GM18861 (cell line): ENCODE data around the gene B3GAT1.

Experiments used
- ATAC-seq: cut with Tn5 transposase; IDR thresholded peaks from one replicate; pipeline ENCODE4 v1.9.1; 2021; ENCODE audit not compliant: unreplicated experiment

B3GAT1 gene

DNA sequence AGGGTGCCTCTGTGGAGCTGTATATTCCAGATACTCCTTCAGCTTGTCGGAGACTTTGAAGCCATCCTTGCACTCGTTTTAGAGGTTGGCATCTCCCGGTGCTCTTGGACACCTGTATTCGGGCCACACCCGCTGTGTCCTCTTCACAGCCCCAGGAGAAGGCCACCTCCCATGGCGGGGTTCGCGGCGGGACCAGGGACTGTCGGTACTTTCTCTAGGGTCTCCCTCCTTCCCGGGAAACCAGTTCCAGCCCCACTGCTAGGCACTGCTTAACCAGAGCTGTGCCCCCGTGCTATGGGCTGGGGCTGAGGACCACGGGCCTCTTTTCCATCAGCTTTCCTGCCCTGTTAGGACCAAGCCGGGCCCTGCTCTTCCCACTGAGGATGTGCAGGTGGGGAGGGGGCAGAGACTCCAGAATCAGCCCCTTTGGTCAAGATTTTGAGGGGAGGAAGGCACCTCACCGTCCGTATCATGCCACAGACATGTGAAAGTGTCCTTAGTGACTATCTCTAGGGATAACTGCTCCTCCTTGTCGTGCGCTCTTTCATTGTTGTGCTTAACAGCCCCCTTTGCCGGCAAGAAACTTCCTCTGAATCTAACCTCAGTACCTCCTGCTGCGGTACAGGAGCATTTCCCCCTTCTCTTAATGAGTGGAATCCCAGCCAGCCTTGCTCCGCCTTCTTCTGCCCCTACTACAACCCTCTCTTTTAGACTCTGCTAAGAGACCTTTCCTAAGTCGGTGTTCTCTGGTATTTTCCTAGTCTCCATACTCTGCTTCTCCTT is 1.2 kb upstream of the B3GAT1 start:
- ATAC-seq: no peak

DNA sequence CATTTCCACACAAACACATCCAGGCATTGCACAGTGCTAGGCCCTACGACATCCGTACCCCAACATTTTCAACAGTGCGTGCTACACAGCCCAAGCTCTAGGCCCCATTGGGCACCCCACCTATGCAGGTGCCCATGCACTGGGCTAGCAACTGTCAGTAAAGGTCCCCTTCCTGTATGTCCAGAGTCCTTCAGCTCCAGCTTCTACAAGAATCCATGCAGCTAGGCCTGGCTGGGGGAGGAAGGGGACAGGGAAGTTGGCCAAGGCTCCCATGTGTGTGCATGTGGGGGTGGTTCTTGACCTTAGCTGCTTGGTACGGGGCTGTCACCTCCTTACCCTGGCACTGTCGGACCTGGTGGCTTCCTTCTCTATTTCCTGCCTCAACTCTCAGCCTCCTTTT is 1.3 kb downstream of the B3GAT1 start:
- ATAC-seq: no peak

- no peak for ATAC-seq
Measured at GRCh38 chr11:134409552-134410429, 2.3 kb downstream of the B3GAT1 start.

- ATAC-seq: no peak
Measured at GRCh38 chr11:134407923-134408322, 4.1 kb downstream of the B3GAT1 start.

DNA sequence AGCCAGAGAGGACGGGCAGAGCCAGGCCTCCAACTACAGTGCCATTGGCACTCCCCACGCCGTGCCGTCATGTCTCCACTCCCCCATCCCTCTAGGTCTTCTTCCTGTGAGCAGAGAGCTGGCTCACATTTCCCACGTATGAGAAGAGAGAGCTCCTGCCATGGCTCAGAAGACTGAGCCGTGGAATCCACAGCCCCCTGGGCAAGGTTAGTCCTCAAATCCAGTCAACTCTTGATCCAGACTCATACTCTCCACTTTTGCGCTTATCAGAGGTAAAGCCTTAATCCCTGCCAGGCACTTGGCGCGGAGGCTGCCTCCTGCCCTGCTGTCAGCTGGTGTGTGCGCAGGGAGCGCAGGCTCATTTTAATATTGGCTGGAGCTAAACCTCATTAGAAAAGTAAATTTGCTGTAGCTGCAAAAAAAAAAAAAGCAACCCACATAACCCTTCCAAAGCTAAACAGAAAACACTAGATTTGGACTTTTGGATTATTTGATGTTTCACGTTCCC is 4.7 kb downstream of the B3GAT1 start:
- ATAC-seq: no peak

- ATAC-seq: no peak
Measured at GRCh38 chr11:134406264-134407185, 5.5 kb downstream of the B3GAT1 start.

DNA sequence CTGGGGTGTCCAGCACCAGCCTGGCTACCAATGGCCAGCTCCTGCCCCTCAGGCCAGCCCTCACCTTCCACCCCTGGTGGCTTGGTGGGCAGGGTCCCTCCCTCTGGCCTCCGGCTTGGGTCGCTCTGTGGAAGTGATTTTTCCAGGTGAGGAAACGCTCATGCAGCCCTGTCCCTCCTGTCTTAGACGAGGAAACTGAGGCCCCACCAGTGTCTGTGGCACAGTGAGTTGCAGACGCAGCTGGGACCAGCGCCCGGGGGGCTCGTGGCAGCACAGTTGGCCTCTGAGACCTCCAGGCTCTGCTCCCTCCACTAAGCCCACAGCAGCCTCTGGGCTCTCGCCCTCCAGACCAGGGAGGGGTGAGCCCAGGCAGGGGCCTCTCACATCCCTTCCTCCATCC is 6.2 kb downstream of the B3GAT1 start:
- ATAC-seq: no peak

- no peak for ATAC-seq
Measured at GRCh38 chr11:134405436-134405835, 6.6 kb downstream of the B3GAT1 start.

- ATAC-seq: no peak
Measured at GRCh38 chr11:134404575-134405341, 7.3 kb downstream of the B3GAT1 start.

DNA sequence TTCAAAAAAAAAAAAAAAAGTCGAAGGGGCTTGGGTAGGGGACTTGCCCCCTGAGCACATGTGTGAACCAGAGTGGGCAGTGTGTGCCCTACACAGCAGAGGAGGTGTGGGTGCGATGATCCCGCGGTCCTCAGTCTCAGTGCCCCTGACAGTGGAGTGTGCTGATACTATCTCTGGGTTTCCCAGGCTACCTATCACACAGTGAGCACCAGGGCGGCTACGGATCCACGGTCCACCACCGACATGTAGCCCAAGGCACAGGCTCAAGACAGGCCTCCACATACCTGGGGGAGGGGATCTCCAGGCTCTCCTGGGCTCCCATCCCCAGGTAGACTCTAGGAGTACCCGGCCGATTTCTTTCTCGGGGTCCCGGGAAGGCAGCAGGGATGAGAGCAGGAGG is 9.1 kb downstream of the B3GAT1 start:
- no peak for ATAC-seq

GRCh38 chr11:134401825-134402809 is 9.9 kb downstream of the B3GAT1 start:
- no peak for ATAC-seq

- ATAC-seq: no peak
Measured at GRCh38 chr11:134399996-134400395, 12.0 kb downstream of the B3GAT1 start.

DNA sequence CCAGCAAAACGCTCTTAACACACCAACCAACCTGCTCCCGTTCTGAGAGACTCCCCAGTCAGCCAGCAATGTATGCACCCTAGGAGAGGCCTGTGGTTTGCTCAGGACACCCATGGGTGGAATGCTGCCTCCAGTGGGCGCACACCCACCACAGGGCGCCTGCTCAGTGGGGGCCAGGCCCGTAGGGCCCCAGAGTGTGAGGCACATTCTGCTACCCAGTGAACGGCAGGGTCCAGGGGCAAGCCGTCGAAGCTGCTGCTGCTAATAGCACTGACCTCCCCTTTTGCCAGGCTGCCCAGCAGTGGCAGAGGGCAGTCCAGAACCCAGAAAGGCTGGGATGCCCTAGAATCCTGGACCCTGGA is 12.8 kb downstream of the B3GAT1 start:
- ATAC-seq: no peak

DNA sequence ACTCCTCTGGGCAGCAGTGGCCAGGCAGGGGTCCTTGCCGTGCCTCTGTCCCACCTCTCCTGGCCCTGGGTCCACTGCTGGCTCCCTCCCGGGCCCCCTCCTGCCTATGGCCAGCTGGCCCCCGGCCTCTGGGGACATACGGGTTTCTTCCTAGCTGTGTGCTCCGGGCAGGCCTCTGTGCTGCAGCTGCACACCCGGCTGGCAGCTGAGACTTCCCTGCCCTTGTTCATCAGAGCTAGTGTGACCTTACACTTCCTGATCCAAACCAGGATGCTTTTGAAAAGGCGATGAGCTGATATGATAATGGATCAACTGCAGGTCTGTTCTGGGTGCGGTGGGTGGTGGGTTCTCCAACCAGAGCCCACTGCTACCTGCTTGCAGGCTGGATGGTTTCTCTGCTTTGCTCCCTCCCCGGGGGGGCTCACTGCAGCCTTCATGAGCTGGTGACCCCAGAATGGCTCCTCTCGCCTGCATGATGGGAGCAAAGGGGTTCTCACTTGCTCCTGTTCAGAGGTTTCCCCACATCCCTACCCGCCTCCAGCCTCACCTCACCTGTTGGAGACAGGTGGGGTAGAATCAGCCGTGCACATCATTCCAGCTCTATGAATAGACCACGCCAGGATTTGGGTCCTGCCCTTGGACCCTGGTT is 13.3 kb downstream of the B3GAT1 start:
- ATAC-seq: no peak

DNA sequence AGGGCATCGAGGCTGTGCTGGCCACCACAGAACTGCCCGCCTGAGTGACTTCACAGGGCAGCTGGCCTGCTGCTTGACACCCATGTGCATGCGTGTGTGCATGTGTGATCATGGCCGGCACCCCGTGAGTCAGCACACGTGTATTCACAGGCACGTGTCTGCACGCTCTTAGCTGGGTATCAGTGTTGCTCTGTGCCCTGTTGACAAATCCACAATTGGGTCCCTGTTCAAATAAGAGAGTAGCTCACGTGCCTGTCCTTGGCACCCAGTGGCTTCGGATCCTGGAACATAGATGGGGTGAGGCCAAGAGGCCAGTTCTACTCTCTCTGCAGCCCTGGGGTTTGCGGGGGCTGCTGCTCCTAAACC is 14.0 kb downstream of the B3GAT1 start:
- no peak for ATAC-seq

GRCh38 chr11:134397304-134398078 is 14.6 kb downstream of the B3GAT1 start:
- no peak for ATAC-seq

- no peak for ATAC-seq
Measured at GRCh38 chr11:134395002-134395401, 17.0 kb downstream of the B3GAT1 start.

DNA sequence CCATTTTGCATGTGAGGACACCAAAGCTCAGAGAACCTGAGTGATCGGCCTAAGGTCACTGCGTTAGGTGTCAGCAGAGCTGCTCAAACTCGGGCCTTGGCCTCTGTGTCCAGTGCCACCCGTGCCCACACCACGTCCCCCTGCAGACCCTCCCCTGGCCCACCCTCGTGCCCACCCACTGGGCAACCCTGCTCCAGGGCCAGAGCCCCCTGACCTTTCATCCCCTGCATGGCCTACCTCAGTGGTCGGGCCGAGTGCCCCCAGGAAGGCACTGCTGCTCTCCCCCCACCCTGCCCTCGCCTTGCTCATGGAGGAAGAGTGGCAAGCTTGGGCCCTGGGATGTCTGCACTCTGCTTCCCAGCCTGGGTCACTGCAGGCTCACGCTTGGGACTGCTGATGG is 17.7 kb downstream of the B3GAT1 start:
- ATAC-seq: no peak
